ENCODE data around the gene ACTMAP.
"Not testable (repeated sequence)": the region's sequence is repeated elsewhere in the genome, so short reads cannot be mapped to it uniquely, and the experiment has no call there.

The ACTMAP gene

GRCh38 chr19:40781140-40781539 is 30.9 kb upstream of the ACTMAP start:
- peak overlapping the region; percentile 63 for H3K27ac Mint-ChIP-seq
- no peaks in the 10 kb centered on the region for H3K27me3 Mint-ChIP-seq (ENCODE audit: low read depth)
- no peak for DNase-seq (ENCODE audit: low spot score)
- H3K4me3 Mint-ChIP-seq, result no peak overlapping the region
- H3K36me3 Mint-ChIP-seq (ENCODE audit: low read depth), result peaks cover 33% of the 10 kb centered on the region
- no peaks in the 10 kb centered on the region for H3K9me3 Mint-ChIP-seq
- peaks cover 35% of the 10 kb centered on the region for H3K4me1 Mint-ChIP-seq (ENCODE audit: low read depth)

DNA sequence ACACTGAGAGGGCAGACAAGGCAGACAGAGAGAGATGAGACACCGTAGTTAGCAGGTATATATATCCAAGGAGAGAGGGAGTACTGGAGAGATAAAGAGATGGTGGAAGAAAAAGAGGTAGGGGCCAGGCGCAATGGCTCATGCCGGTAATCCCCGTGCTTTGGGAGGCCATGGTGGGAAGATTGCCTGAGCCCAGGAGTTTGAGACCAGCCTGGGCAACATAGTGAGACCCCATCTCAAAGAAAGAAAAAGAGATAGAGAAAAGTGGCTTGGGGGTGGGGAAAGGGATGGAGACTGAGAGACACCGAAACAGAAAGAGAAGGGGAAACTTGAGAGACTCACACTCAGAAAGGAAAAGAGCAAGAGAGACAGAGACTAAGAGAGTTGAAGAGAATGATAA is 30.3 kb upstream of the ACTMAP start:
- peak overlapping the region; percentile 57 for H3K27ac Mint-ChIP-seq
- H3K4me3 Mint-ChIP-seq, result no peak overlapping the region
- H3K4me1 Mint-ChIP-seq (ENCODE audit: low read depth), result peaks cover 37% of the 10 kb centered on the region
- no peaks in the 10 kb centered on the region for H3K27me3 Mint-ChIP-seq (ENCODE audit: low read depth)
- H3K36me3 Mint-ChIP-seq (ENCODE audit: low read depth), result peaks cover 34% of the 10 kb centered on the region
- H3K9me3 Mint-ChIP-seq, result no peaks in the 10 kb centered on the region
- no peak for DNase-seq (ENCODE audit: low spot score)

- Mint-ChIP-seq H3K27ac (peak overlapping the region; percentile 96), H3K27me3 (ENCODE audit: low read depth) (no peaks in the 10 kb centered on the region), H3K4me3 (peak overlapping the region; percentile 97), H3K36me3 (ENCODE audit: low read depth) (peaks cover 29% of the 10 kb centered on the region), H3K9me3 (no peaks in the 10 kb centered on the region), H3K4me1 (ENCODE audit: low read depth) (peaks cover 35% of the 10 kb centered on the region)
- peak; percentile 35 for DNase-seq (ENCODE audit: low spot score)
These were observed 28.5 kb upstream of the ACTMAP start for GRCh38 chr19:40778706-40779284.

DNA sequence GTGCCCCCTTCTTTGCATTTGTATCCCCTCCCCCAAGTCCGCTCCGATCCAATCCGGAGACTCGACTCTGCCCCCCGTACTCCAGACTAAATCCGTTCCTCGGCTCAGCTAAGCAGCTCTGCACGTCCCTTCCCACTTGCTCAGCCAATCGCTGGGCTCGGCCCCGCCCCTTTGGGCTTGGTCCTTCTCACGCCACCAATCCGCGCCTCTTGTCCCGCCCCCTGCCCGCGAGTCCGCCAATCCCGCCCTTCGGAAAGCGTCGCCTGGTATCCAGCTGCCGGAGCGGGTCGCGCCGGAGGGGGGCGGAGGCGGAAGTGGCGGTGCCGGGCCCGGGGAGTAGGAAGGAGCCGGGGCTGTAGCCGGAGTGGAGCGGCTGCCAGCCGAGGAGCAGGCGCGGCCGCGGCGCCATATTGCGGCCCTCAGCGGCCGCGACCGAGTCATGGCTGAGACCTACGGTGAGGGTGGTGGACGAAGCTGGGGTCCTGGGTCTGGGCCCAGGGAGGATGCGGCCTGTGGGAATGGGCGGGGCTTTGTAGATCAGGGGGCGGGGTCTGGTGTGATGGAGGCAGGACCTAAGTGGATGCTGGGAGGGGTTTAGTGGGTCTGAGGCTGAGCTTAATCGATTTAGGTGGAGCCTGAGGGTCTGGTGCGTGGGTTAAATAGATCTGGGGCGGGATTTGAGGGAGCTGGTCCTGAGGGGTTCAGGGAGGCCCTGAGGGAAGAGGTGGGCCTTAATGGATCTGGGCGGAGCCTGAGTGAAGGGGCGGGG is 27.8 kb upstream of the ACTMAP start, which contains the start of gene RAB4B:
TSS of gene RAB4B (plus strand) at position 311 of the 769 bp plus-strand sequence. CDS start at position 440, 129 bp downstream.
- peak; percentile 100 for DNase-seq (ENCODE audit: low spot score)
- Mint-ChIP-seq H3K9me3 (no peaks in the 10 kb centered on the region), H3K27ac (peak within 1 kb of the TSS; percentile 96), H3K27me3 (ENCODE audit: low read depth) (no peaks in the 10 kb centered on the region), H3K4me1 (ENCODE audit: low read depth) (peaks cover 35% of the 10 kb centered on the region), H3K4me3 (peak within 1 kb of the TSS; percentile 97), H3K36me3 (ENCODE audit: low read depth) (peaks cover 26% of the 10 kb centered on the region)

GRCh38 chr19:40777645-40777936 is 27.3 kb upstream of the ACTMAP start:
- peak overlapping the region; percentile 96 for H3K27ac Mint-ChIP-seq
- H3K4me1 Mint-ChIP-seq (ENCODE audit: low read depth), result peaks cover 35% of the 10 kb centered on the region
- H3K36me3 Mint-ChIP-seq (ENCODE audit: low read depth), result peaks cover 26% of the 10 kb centered on the region
- peak overlapping the region; percentile 97 for H3K4me3 Mint-ChIP-seq
- no peaks in the 10 kb centered on the region for H3K27me3 Mint-ChIP-seq (ENCODE audit: low read depth)
- no peaks in the 10 kb centered on the region for H3K9me3 Mint-ChIP-seq
- DNase-seq (ENCODE audit: low spot score), result no peak

- Mint-ChIP-seq H3K27me3 (ENCODE audit: low read depth) (no peaks in the 10 kb centered on the region), H3K4me3 (peak overlapping the region; percentile 97), H3K4me1 (ENCODE audit: low read depth) (peaks cover 35% of the 10 kb centered on the region), H3K27ac (peak overlapping the region; percentile 96), H3K9me3 (no peaks in the 10 kb centered on the region), H3K36me3 (ENCODE audit: low read depth) (peaks cover 25% of the 10 kb centered on the region)
- peak; percentile 88 for DNase-seq (ENCODE audit: low spot score)
These were observed 26.8 kb upstream of the ACTMAP start for GRCh38 chr19:40776932-40777644.

- Mint-ChIP-seq H3K27me3 (ENCODE audit: low read depth) (no peaks in the 10 kb centered on the region), H3K9me3 (no peaks in the 10 kb centered on the region), H3K4me3 (peak overlapping the region; percentile 97)
These were observed 26.1 kb upstream of the ACTMAP start for GRCh38 chr19:40776364-40776763.

GRCh38 chr19:40775632-40776022 is 25.4 kb upstream of the ACTMAP start:
- no peaks in the 10 kb centered on the region for H3K27me3 Mint-ChIP-seq (ENCODE audit: low read depth)
- peak overlapping the region; percentile 36 for H3K4me3 Mint-ChIP-seq
- peaks cover 39% of the 10 kb centered on the region for H3K4me1 Mint-ChIP-seq (ENCODE audit: low read depth)
- peaks cover 31% of the 10 kb centered on the region for H3K36me3 Mint-ChIP-seq (ENCODE audit: low read depth)
- DNase-seq (ENCODE audit: low spot score), result no peak
- H3K9me3 Mint-ChIP-seq, result peaks cover 4% of the 10 kb centered on the region
- peak overlapping the region; percentile 78 for H3K27ac Mint-ChIP-seq

More at GRCh38 chr19:40776364-40776763, 26.1 kb upstream of the ACTMAP start:
- Mint-ChIP-seq H3K36me3 (ENCODE audit: low read depth) (peaks cover 28% of the 10 kb centered on the region), H3K27ac (peak overlapping the region; percentile 8), H3K4me1 (ENCODE audit: low read depth) (peaks cover 37% of the 10 kb centered on the region)
- DNase-seq (ENCODE audit: low spot score), result no peak

GRCh38 chr19:40774916-40775631 is 24.8 kb upstream of the ACTMAP start, which contains the start of gene MIA:
Gene MIA (plus strand): TSS chr19:40775521. CDS start chr19:40775543, 22 bp downstream.
- H3K9me3 Mint-ChIP-seq, result peaks cover 4% of the 10 kb centered on the region
- no peak for DNase-seq (ENCODE audit: low spot score)
- H3K4me3 Mint-ChIP-seq, result peak within 1 kb of the TSS; percentile 36
- H3K36me3 Mint-ChIP-seq (ENCODE audit: low read depth), result peaks cover 30% of the 10 kb centered on the region
- H3K27me3 Mint-ChIP-seq (ENCODE audit: low read depth), result no peaks in the 10 kb centered on the region
- H3K27ac Mint-ChIP-seq, result peak within 1 kb of the TSS; percentile 78
- H3K4me1 Mint-ChIP-seq (ENCODE audit: low read depth), result peaks cover 35% of the 10 kb centered on the region

DNA sequence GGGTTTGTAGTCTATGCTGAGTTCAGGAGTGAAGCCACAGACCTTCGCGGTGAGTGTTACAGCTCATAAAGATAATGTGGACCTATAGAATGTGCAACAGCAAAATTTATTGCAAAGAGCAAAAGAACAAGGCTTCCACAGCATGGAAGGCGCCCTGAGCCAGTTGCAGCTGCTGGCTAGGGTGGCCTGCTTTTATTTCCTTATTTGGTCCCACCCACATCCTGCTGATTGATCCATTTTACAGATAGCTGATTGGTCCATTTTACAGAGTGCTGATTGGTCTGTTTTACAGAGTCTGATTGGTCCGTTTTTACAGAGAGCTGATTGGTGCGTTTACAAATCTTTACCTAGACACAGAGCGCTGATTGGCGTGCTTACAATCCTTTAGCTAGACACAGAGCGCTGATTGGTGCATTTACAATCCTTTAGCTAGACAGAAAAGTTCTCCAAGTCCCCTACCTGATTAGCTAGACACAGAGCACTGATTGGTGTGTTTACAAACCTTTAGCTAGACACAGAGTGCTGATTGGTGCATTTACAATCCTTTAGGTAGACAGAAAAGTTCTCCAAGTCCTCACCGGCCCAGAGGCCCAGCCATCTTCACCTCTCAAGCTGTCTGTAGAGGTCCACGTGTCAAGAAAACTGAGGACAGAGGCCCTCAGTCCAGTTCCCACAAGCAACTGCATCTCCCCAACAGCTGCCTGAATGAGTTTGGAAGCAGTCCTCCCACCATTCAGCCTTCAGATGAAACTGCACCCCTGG is 21.0 kb upstream of the ACTMAP start:
- H3K27me3 Mint-ChIP-seq (ENCODE audit: low read depth); DNase-seq (ENCODE audit: low spot score); H3K27ac Mint-ChIP-seq; H3K4me3 Mint-ChIP-seq; H3K9me3 Mint-ChIP-seq: not testable (repeated sequence)
- H3K36me3 Mint-ChIP-seq (ENCODE audit: low read depth), result peaks cover 34% of the 10 kb centered on the region
- H3K4me1 Mint-ChIP-seq (ENCODE audit: low read depth), result peaks cover 12% of the 10 kb centered on the region

GRCh38 chr19:40768869-40769268 is 18.6 kb upstream of the ACTMAP start:
- no peak overlapping the region for H3K4me3 Mint-ChIP-seq
- no peak overlapping the region for H3K27ac Mint-ChIP-seq
- peaks cover 4% of the 10 kb centered on the region for H3K9me3 Mint-ChIP-seq
- H3K4me1 Mint-ChIP-seq (ENCODE audit: low read depth), result peaks cover 19% of the 10 kb centered on the region
- H3K27me3 Mint-ChIP-seq (ENCODE audit: low read depth), result no peaks in the 10 kb centered on the region
- no peak for DNase-seq (ENCODE audit: low spot score)
- peaks cover 51% of the 10 kb centered on the region for H3K36me3 Mint-ChIP-seq (ENCODE audit: low read depth)

GRCh38 chr19:40766385-40766784 is 16.1 kb upstream of the ACTMAP start:
- peaks cover 25% of the 10 kb centered on the region for H3K4me1 Mint-ChIP-seq (ENCODE audit: low read depth)
- not testable (repeated sequence) for H3K4me3 Mint-ChIP-seq; DNase-seq (ENCODE audit: low spot score); H3K27ac Mint-ChIP-seq; H3K27me3 Mint-ChIP-seq (ENCODE audit: low read depth); H3K9me3 Mint-ChIP-seq
- H3K36me3 Mint-ChIP-seq (ENCODE audit: low read depth), result peaks cover 68% of the 10 kb centered on the region

- Mint-ChIP-seq H3K27ac (no peak overlapping the region), H3K36me3 (ENCODE audit: low read depth) (peaks cover 72% of the 10 kb centered on the region), H3K4me1 (ENCODE audit: low read depth) (peaks cover 22% of the 10 kb centered on the region), H3K4me3 (no peak overlapping the region), H3K27me3 (ENCODE audit: low read depth) (no peaks in the 10 kb centered on the region), H3K9me3 (no peaks in the 10 kb centered on the region)
- no peak for DNase-seq (ENCODE audit: low spot score)
These were observed 13.7 kb upstream of the ACTMAP start for GRCh38 chr19:40763963-40764362.

All from T-helper 2 cell treated with Interferon-gamma antibody and Interleukin-4, amounts not matched to agents 5 μg/mL and 100 μg/mL, for 36 hours (primary cell).